Measurements from ENCODE around the gene MYCBPAP. TPM values are rescaled to one million over a fixed set of nuclear protein-coding genes. Genes with fewer than 3 reads are reported as not detected.
A peak's percentile ranks its signal among the peaks of the same experiment; 100 is the strongest.

The MYCBPAP gene
- total RNA-seq, 3 donors from 2014 or later, result 0.66 to 1.9 (median 1.3) TPM

DNA sequence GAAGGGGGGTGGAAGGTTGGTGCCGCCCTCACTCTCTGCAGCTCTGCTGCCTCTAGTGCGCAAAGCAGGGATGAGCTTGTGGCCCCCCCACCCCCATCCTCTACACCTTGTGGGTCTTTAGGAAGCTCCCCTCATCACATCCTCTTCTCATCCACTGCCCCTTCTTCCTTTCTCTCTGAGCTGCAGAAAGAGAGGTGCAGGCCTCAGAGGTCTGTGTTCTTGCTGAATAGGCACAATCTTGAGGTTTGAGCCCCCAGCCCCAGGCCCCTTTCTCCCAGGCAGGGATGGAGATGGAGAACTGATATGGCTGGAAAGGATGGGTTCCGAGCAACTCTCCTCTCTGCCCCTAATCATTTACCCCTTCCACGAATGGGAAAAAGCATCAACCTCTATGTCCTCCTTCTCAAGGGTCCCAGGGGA is 54.9 kb downstream of the MYCBPAP start:
- H3K4me3 ChIP-seq, result peak overlapping the region in 1 of 3 donors; percentile 9
- H3K9me3 ChIP-seq, result no peaks in the 10 kb centered on the region
- no peaks in the 10 kb centered on the region for H3K36me3 ChIP-seq
- peak overlapping the region in 1 of 2 donors; percentile 92 for H3K27ac ChIP-seq
- intact Hi-C loops (cut with DNase I; ENCODE audit: low total_unique reads), result loop anchor here (2.0 kb wide), 1 partner anchor 68 kb away; no protein-coding TSS in a partner anchor
- no peak for TF ChIP-seq POLR2AphosphoS5 (IDR thresholded peaks at IDR 0.05)
- TF ChIP-seq, protein P1, sequence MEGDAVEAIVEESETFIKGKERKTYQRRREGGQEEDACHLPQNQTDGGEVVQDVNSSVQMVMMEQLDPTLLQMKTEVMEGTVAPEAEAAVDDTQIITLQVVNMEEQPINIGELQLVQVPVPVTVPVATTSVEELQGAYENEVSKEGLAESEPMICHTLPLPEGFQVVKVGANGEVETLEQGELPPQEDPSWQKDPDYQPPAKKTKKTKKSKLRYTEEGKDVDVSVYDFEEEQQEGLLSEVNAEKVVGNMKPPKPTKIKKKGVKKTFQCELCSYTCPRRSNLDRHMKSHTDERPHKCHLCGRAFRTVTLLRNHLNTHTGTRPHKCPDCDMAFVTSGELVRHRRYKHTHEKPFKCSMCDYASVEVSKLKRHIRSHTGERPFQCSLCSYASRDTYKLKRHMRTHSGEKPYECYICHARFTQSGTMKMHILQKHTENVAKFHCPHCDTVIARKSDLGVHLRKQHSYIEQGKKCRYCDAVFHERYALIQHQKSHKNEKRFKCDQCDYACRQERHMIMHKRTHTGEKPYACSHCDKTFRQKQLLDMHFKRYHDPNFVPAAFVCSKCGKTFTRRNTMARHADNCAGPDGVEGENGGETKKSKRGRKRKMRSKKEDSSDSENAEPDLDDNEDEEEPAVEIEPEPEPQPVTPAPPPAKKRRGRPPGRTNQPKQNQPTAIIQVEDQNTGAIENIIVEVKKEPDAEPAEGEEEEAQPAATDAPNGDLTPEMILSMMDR (IDR thresholded peaks at IDR 0.05), result no peak
- TF ChIP-seq POLR2A (IDR thresholded peaks at IDR 0.05), result no peak
- DNase-seq (ENCODE audit: low spot score in 2 of 2), result no peak
- H3K4me1 ChIP-seq, result peaks cover 0 to 9% of the 10 kb centered on the region in 2 donors
- peaks cover 3 to 45% of the 10 kb centered on the region in 2 donors for H3K27me3 ChIP-seq

DNA sequence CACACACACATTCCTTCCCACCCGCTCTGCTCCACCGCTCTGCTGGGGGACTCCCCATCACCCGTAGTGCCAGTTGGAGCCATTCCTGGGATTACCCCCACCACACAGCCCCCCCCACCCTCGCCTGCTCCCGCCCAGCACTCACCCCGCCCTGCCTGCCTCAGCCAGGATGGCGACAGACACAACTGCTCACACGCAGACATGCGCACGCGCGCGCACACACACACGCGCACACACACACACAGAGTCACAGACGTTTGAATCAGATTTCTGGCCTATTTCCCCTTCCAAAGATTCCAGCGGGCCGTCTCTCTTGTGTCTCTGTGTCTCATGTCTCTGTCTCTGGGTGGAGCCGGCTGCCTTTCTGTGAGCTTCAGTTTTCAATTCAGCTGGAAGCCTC is 56.7 kb downstream of the MYCBPAP start:
- no peaks in the 10 kb centered on the region for H3K36me3 ChIP-seq
- peak overlapping the region; percentile 65 to 92 for H3K27ac ChIP-seq
- peak in 1 of 2 donors; percentile 56 for DNase-seq (ENCODE audit: low spot score in 2 of 2)
- H3K4me1 ChIP-seq, result peaks cover 0 to 9% of the 10 kb centered on the region in 2 donors
- TF ChIP-seq, protein P1 (IDR thresholded peaks at IDR 0.05), result no peak
- TF ChIP-seq POLR2AphosphoS5 (IDR thresholded peaks at IDR 0.05), result peak in 2 of 3 donors; percentile 46 to 48
- intact Hi-C loops (cut with DNase I; ENCODE audit: low total_unique reads), result no loop called here
- peak overlapping the region; percentile 6 to 53 (median 30) for H3K4me3 ChIP-seq
- H3K27me3 ChIP-seq, result peaks cover 3 to 36% of the 10 kb centered on the region in 2 donors
- no peaks in the 10 kb centered on the region for H3K9me3 ChIP-seq

DNA sequence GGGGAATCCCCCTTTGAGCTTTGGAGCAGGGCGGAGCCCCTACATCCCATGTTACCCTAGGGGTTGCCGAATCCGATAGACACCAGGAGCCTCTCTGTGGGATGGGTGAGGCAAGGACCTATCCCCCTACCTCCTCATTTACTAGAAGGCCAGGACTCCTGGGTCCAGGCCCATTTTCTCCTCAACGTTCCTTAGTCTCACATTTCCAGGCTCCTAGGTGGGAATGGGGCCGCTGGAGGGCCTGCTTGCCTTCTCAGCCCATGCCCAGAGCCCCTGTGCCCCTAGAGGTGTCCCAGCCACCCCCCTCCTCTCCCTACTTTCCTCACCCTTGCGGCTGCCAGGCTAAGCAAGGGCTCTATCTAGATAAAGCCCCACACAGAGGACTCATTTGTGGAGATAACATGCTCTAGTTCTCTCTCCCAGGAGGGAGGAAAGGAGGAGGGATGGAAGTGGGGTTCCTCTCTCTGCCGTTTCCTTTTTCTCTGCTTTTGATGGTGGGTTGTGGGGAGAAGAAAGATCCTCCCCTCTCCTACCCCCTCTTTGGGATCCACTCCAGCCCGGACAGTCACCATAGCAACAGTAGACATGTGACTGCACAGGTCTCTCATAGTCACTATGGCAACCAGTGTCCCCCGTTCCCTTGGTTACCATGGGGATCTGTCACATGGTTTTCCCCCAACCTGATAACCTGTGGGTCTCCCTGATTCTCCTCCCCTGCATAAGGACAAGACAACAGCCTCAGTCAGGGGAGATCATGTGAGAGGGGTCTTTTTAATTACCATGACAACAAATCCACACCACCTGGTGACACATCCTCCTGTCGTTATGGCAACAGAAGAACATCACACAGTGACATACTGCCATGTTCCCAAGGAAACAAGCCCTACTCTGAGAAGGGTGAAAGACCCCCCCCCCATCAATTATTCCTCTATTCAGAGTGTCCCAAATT is 57.4 kb downstream of the MYCBPAP start:
- Histone ChIP-seq H3K27me3 (peaks cover 3 to 30% of the 10 kb centered on the region in 2 donors), H3K4me1 (peaks cover 0 to 8% of the 10 kb centered on the region in 2 donors), H3K27ac (peak overlapping the region; percentile 65 to 92), H3K36me3 (no peaks in the 10 kb centered on the region), H3K9me3 (no peaks in the 10 kb centered on the region), H3K4me3 (peak overlapping the region in 2 of 3 donors; percentile 30 to 53)
- intact Hi-C loops (cut with DNase I; ENCODE audit: low total_unique reads), result no loop called here
- DNase-seq (ENCODE audit: low spot score in 2 of 2), result no peak
- TF ChIP-seq POLR2AphosphoS5 (IDR thresholded peaks at IDR 0.05) (no peak), POLR2A (IDR thresholded peaks at IDR 0.05) (no peak)
- TF ChIP-seq, protein P1 (IDR thresholded peaks at IDR 0.05), result no peak

DNA sequence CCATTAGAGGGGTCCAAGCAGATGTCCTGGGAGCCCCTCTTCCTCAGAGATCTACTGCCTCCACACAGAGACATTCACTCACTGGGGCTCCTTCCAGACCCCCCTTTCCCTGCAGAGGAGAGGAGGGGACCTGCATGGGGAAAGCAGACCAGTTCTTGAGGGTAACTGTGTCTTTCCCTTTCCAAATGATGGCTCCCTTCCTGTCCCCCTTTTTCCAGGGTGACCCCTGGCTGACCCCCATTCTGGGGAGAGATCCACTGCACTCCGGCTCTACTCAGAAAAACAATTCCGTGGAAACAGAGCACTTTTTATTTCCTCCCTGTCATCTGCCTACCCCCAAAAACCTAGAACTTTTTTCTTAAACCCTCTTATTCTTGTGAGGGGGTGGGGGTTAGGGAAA is 58.6 kb downstream of the MYCBPAP start:
- no peaks in the 10 kb centered on the region for H3K36me3 ChIP-seq
- DNase-seq (ENCODE audit: low spot score in 2 of 2), result no peak
- no peak overlapping the region for H3K4me3 ChIP-seq
- H3K27me3 ChIP-seq, result peaks cover 0 to 22% of the 10 kb centered on the region in 2 donors
- H3K9me3 ChIP-seq, result no peaks in the 10 kb centered on the region
- H3K27ac ChIP-seq, result no peak overlapping the region
- no peak for TF ChIP-seq POLR2AphosphoS5 (IDR thresholded peaks at IDR 0.05)
- no peak for TF ChIP-seq POLR2A (IDR thresholded peaks at IDR 0.05)
- TF ChIP-seq, protein P1 (IDR thresholded peaks at IDR 0.05), result no peak
- H3K4me1 ChIP-seq, result no peaks in the 10 kb centered on the region
- intact Hi-C loops (cut with DNase I; ENCODE audit: low total_unique reads), result no loop called here

DNA sequence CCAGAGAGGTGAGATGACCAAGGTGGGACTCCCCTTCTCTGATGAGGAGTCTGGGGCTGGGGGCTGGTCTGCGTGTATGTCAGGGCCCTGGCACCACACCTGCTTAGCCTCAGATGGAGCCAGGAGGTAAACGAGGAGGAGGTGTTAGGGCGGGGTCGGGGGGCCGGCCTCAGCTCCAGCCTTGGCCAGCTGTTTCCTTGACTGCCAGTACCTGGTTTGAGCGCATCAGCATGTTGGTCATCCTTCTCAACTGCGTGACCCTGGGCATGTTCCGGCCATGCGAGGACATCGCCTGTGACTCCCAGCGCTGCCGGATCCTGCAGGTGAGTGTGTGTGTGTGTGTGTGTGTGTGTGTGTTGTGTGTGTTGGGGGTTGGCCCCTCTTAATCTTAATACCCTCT is 60.4 kb downstream of the MYCBPAP start:
- no peaks in the 10 kb centered on the region for H3K9me3 ChIP-seq
- no peak for DNase-seq (ENCODE audit: low spot score in 2 of 2)
- H3K4me1 ChIP-seq, result no peaks in the 10 kb centered on the region
- H3K4me3 ChIP-seq, result no peak overlapping the region
- no peak overlapping the region for H3K27ac ChIP-seq
- peaks cover 0 to 17% of the 10 kb centered on the region in 2 donors for H3K27me3 ChIP-seq
- intact Hi-C loops (cut with DNase I; ENCODE audit: low total_unique reads), result no loop called here
- no peaks in the 10 kb centered on the region for H3K36me3 ChIP-seq
- no peak for TF ChIP-seq POLR2AphosphoS5 (IDR thresholded peaks at IDR 0.05)
- TF ChIP-seq, protein P1 (IDR thresholded peaks at IDR 0.05), result no peak
- no peak for TF ChIP-seq POLR2A (IDR thresholded peaks at IDR 0.05)
